ENCODE measurements around the gene SNX27. TPM values are rescaled to one million over a fixed set of nuclear protein-coding genes. Genes with fewer than 3 reads are reported as not detected.

SNX27 gene
- total and polyA plus RNA-seq, 2 donors (not counting 3 experiments of a cell fraction or from before 2014, with no cell fraction given), result 8.1 to 24.9 TPM

DNA sequence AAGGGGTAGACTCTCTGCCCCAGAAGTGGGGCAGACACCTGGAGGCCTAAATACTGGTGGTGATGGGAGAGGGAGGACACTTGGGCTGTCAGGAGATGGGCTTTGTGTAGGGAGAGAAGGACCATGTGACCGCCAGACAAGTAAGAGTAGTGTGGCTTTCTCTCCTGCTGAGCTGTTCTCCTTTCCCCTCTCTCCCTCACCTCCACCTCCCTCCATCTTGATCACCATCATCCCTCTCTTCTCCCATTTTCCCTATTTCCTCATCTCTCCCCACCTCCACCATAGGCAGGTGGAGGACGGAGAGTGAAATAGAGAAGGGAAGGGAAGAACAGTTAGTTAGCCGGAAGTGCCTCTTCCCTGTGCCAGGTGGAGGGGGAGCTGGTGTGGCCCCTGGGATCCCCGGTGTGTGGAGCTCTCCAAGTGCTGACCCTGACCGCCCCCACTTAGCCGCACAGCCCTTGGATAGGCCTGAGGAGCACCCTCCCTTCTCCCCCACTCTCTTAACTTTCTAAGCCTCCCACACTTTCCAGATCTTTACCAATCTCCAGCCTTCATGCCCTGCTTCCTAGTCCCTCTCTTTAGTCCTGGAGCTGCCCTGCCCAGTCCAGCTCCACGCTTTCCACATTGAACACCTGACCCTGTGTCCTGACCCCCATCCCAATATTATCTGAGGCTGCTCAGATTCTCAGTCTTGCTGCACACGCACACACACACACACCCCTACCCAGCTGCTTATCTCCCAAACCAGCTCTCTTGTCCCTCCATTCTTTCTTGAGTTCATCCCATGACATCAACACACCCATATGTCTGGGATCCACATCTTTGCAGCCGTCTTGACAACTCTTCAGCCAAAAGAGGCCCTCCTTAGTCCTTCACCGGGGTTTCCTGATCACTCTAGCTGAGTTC, 103.2 kb downstream of the SNX27 start:
- dilution Hi-C loops (cut with MboI; ENCODE audit: extremely low pct_ligation_motif_present, low sequenced_read_pairs), result no loop called here
- intact Hi-C loops (cut with micrococcal nuclease), result no loop called here
- no peak overlapping the region for H3K9ac ChIP-seq (replicated peaks; ENCODE audit: extremely low read depth, insufficient read depth, low read length)
- H3K36me3 ChIP-seq (ENCODE audit: control insufficient read depth in 2 of 2, extremely low read depth in 1 of 2, insufficient read depth in 2 of 2, low read length in 2 of 2), result no peaks in the 10 kb centered on the region
- H3K27ac ChIP-seq (ENCODE audit: insufficient read depth, low read depth, low read length), result no peak overlapping the region
- no peaks in the 10 kb centered on the region for H3K9me1 ChIP-seq (replicated peaks; ENCODE audit: control insufficient read depth, extremely low read depth, insufficient read depth, low read length)
- no peak overlapping the region for H3K4me3 ChIP-seq (replicated peaks in 1 of 3; ENCODE audit: insufficient read depth in 1 of 3, low read depth in 1 of 3, low read length in 3 of 3)
- FAIRE-seq (no peak), DNase-seq (ENCODE audit: low read depth, low spot score) (no peak)
- H3K4me1 ChIP-seq (ENCODE audit: control insufficient read depth, extremely low read depth, insufficient read depth, low read length), result no peaks in the 10 kb centered on the region
- ChIA-PET CTCF (interaction anchor here (2.1 kb wide), 1 partner anchor 14 kb away, joined by 6 read pairs; no protein-coding TSS in a partner anchor), POLR2A (interaction anchor here (0.6 kb wide), 1 partner anchor 258 kb away, joined by 5 read pairs; no protein-coding TSS in a partner anchor)
- no peaks in the 10 kb centered on the region for H3K9me3 ChIP-seq (replicated peaks; ENCODE audit: control insufficient read depth, insufficient read depth, low read length)
- no peaks in the 10 kb centered on the region for H3K79me2 ChIP-seq (ENCODE audit: control insufficient read depth, insufficient read depth, low read length)
- no peak overlapping the region for H3K4me2 ChIP-seq (ENCODE audit: insufficient read depth, low read length)
- H2AFZ ChIP-seq (ENCODE audit: low read depth, low read length), result no peak overlapping the region
- TF ChIP-seq EZH2 (IDR thresholded peaks at IDR 0.05; ENCODE audit: borderline replicate concordance, low read depth, low read length, severe bottlenecking) (peak; percentile 34), POLR2A (IDR thresholded peaks at IDR 0.05; ENCODE audit: low read depth, low read length) (no peak), JUN (IDR thresholded peaks at IDR 0.05; ENCODE audit: borderline replicate concordance, insufficient read depth, insufficient read length, low read depth) (no peak)
- no peaks in the 10 kb centered on the region for H4K20me1 ChIP-seq (replicated peaks; ENCODE audit: control insufficient read depth, extremely low read depth, insufficient read depth, low read length)
- no TSS peak for BruUV-seq (replicated peaks)
- peaks cover 38 to 44% of the 10 kb centered on the region in 2 experiments for H3K27me3 ChIP-seq (ENCODE audit: control insufficient read depth in 2 of 2, insufficient read depth in 2 of 2, low read length in 2 of 2)

DNA sequence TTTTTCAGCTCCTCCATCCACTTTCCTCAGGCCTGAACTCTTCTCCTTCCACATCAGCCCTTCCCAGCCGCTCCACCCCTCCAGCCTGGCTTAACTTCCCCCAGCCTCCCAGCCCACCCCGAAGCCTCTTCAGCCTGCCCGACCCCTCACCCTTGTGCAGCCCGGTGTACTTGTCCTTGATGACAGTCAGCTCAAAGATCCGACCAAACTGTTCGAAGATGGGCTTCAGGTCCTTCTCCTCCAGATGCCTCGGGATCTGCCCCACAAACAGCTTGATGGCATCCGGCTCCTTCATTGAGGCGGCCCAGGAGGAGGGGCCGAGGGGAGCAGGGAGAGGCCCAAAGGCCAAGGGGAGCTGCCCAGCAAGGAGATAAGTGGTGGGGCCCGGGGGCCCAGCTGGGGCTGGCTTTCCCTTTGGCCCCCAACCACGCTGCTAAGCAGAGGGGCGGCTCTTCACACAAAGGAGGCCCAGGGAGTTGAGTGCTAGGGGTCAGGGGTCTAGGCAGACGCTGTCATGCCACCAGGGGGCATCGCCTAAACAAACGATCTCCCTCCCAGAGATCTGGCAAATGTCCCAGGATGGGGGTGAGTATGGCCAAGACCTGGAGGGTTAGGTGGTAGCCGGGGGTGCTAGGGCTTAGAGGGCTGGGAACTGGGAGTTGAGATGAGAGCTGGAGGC, 104.0 kb downstream of the SNX27 start:
- no peaks in the 10 kb centered on the region for H3K9me3 ChIP-seq (replicated peaks; ENCODE audit: control insufficient read depth, insufficient read depth, low read length)
- no peaks in the 10 kb centered on the region for H4K20me1 ChIP-seq (replicated peaks; ENCODE audit: control insufficient read depth, extremely low read depth, insufficient read depth, low read length)
- TF ChIP-seq EZH2 (IDR thresholded peaks at IDR 0.05; ENCODE audit: borderline replicate concordance, low read depth, low read length, severe bottlenecking) (no peak), JUN (IDR thresholded peaks at IDR 0.05; ENCODE audit: borderline replicate concordance, insufficient read depth, insufficient read length, low read depth) (no peak), MYC (IDR thresholded peaks at IDR 0.05; ENCODE audit: low read depth, low read length) (no peak), POLR2A (IDR thresholded peaks at IDR 0.05; ENCODE audit: low read depth, low read length) (no peak), FOS (IDR thresholded peaks at IDR 0.05; ENCODE audit: borderline replicate concordance, insufficient read depth, low read length) (no peak), POLR2AphosphoS5 (IDR thresholded peaks at IDR 0.05; ENCODE audit: insufficient read depth, low read depth, low read length) (no peak), GATA2 (IDR thresholded peaks at IDR 0.05; ENCODE audit: insufficient read depth, insufficient read length, low read depth, low read length) (no peak)
- TF ChIP-seq, protein P1, sequence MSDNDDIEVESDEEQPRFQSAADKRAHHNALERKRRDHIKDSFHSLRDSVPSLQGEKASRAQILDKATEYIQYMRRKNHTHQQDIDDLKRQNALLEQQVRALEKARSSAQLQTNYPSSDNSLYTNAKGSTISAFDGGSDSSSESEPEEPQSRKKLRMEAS (IDR thresholded peaks at IDR 0.05; ENCODE audit: insufficient read depth, insufficient read length), result no peak
- TF ChIP-seq, protein P2, sequence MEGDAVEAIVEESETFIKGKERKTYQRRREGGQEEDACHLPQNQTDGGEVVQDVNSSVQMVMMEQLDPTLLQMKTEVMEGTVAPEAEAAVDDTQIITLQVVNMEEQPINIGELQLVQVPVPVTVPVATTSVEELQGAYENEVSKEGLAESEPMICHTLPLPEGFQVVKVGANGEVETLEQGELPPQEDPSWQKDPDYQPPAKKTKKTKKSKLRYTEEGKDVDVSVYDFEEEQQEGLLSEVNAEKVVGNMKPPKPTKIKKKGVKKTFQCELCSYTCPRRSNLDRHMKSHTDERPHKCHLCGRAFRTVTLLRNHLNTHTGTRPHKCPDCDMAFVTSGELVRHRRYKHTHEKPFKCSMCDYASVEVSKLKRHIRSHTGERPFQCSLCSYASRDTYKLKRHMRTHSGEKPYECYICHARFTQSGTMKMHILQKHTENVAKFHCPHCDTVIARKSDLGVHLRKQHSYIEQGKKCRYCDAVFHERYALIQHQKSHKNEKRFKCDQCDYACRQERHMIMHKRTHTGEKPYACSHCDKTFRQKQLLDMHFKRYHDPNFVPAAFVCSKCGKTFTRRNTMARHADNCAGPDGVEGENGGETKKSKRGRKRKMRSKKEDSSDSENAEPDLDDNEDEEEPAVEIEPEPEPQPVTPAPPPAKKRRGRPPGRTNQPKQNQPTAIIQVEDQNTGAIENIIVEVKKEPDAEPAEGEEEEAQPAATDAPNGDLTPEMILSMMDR (IDR thresholded peaks at IDR 0.05; ENCODE audit: extremely low read depth in 1 of 2, insufficient read depth in 1 of 2, low read depth in 1 of 2, low read length in 2 of 2), result no peak
- DNase-seq (ENCODE audit: low read depth, low spot score) (no peak), FAIRE-seq (no peak)
- H3K9ac ChIP-seq (replicated peaks; ENCODE audit: extremely low read depth, insufficient read depth, low read length), result no peak overlapping the region
- dilution Hi-C loops (cut with MboI; ENCODE audit: extremely low pct_ligation_motif_present, low sequenced_read_pairs) (no loop called here), intact Hi-C loops (cut with micrococcal nuclease) (no loop called here)
- H3K4me3 ChIP-seq (replicated peaks in 1 of 3; ENCODE audit: insufficient read depth in 1 of 3, low read depth in 1 of 3, low read length in 3 of 3), result no peak overlapping the region
- no peaks in the 10 kb centered on the region for H3K9me1 ChIP-seq (replicated peaks; ENCODE audit: control insufficient read depth, extremely low read depth, insufficient read depth, low read length)
- ChIA-PET CTCF (interaction anchor here (2.1 kb wide), 1 partner anchor 14 kb away, joined by 6 read pairs; no protein-coding TSS in a partner anchor), POLR2A (no interaction called here)
- H3K27me3 ChIP-seq (ENCODE audit: control insufficient read depth in 2 of 2, insufficient read depth in 2 of 2, low read length in 2 of 2), result peaks cover 45% of the 10 kb centered on the region in 2 experiments
- no peaks in the 10 kb centered on the region for H3K79me2 ChIP-seq (ENCODE audit: control insufficient read depth, insufficient read depth, low read length)
- H3K4me1 ChIP-seq (ENCODE audit: control insufficient read depth, extremely low read depth, insufficient read depth, low read length), result no peaks in the 10 kb centered on the region
- no peaks in the 10 kb centered on the region for H3K36me3 ChIP-seq (ENCODE audit: control insufficient read depth in 2 of 2, extremely low read depth in 1 of 2, insufficient read depth in 2 of 2, low read length in 2 of 2)
- H3K27ac ChIP-seq (ENCODE audit: insufficient read depth, low read depth, low read length), result no peak overlapping the region
- no TSS peak for BruUV-seq (replicated peaks)
- H2AFZ ChIP-seq (ENCODE audit: low read depth, low read length), result no peak overlapping the region
- no peak overlapping the region for H3K4me2 ChIP-seq (ENCODE audit: insufficient read depth, low read length)

Data from endothelial cell of umbilical vein (primary cell).